ENCODE results near the gene TRAF2. TPM values are rescaled to one million over a fixed set of nuclear protein-coding genes. Genes with fewer than 3 reads are reported as not detected.

TRAF2 gene
- total RNA-seq, 2 donors from 2014 or later: 23.7 to 25.3 TPM

- ATAC-seq (no peak), DNase-seq (no peak)
- intact Hi-C loops (cut with DNase I, micrococcal nuclease): no loop called here
These were observed 40.7 kb upstream of the TRAF2 start for GRCh38 chr9:136845465-136846260.

GRCh38 chr9:136846376-136847087, 39.8 kb upstream of the TRAF2 start:
- DNase-seq: no peak
- ATAC-seq: no peak
- intact Hi-C loops (cut with DNase I, micrococcal nuclease): no loop called here

- DNase-seq (peak; percentile 78 to 84), ATAC-seq (peak; percentile 44)
- intact Hi-C loops (cut with DNase I, micrococcal nuclease): no loop called here
These were observed 39.1 kb upstream of the TRAF2 start for GRCh38 chr9:136847088-136847825.

- intact Hi-C loops (cut with DNase I, micrococcal nuclease): no loop called here
These were observed 38.4 kb upstream of the TRAF2 start for GRCh38 chr9:136847826-136848392.

GRCh38 chr9:136848393-136849037, 37.8 kb upstream of the TRAF2 start:
- ATAC-seq (peak; percentile 11), DNase-seq (peak; percentile 59 to 74)
- intact Hi-C loops (cut with DNase I, micrococcal nuclease): no loop called here

More at GRCh38 chr9:136847826-136848392, 38.4 kb upstream of the TRAF2 start:
- DNase-seq (peak; percentile 94 to 96), ATAC-seq (peak; percentile 56)

GRCh38 chr9:136849038-136849959, 37.0 kb upstream of the TRAF2 start, which contains the start of gene PHPT1:
Gene PHPT1, plus strand, starts transcription at chr9:136849409. Its CDS starts 22 bp downstream, at chr9:136849431.
- ATAC-seq: peak; percentile 63
- intact Hi-C loops (cut with DNase I, micrococcal nuclease): no loop called here
- peak; percentile 98 to 99 for DNase-seq

- no peak for ATAC-seq
- DNase-seq: peak; percentile 20 to 32
- intact Hi-C loops (cut with DNase I, micrococcal nuclease): no loop called here
These were observed 36.1 kb upstream of the TRAF2 start for GRCh38 chr9:136849960-136850865.

DNA sequence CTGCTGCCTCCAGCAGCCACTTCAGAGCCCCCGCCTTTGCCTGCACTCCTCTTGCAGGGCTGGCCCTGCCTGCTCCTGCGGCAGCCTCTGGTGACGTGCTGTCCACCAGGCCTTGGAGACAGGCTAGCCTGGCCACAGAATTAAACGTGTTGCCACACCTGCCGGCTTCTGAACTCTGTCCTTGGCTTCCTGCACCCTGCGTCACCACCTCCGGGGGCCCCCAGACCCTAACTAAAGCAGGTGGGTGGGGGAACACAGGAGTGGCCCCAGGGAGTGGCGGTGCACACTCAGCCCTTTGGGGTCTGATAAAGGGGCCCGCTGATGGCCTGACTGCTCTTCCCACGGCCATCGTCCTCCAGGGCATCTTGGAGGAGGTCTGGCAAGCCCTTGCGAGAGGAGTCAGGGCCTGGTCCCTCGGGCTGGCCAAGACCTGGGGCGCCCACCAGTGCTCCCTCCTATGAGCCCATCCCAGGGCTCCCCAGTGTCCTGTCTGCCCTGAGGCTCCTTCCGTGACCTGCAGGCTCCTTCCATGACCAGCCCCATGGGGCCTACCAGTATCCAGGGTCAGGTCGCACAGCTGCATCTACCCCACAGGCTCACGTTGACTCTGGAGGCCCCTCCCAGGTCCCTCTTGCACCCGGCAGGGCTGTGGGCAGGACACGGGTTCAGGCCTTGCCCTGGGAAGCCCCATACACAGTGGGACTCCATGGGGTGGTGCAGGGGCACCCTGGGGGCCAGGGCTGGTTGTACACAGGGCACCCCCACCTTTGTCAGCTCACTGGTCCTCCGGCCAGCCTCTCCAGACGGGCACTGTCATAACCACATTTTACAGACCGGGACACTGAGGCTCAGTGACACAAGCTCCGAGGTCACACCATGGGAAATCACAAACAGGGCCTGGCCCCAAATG, 35.2 kb upstream of the TRAF2 start:
- intact Hi-C loops (cut with DNase I, micrococcal nuclease): no loop called here
- ATAC-seq (no peak), DNase-seq (peak; percentile 18 to 25)

DNA sequence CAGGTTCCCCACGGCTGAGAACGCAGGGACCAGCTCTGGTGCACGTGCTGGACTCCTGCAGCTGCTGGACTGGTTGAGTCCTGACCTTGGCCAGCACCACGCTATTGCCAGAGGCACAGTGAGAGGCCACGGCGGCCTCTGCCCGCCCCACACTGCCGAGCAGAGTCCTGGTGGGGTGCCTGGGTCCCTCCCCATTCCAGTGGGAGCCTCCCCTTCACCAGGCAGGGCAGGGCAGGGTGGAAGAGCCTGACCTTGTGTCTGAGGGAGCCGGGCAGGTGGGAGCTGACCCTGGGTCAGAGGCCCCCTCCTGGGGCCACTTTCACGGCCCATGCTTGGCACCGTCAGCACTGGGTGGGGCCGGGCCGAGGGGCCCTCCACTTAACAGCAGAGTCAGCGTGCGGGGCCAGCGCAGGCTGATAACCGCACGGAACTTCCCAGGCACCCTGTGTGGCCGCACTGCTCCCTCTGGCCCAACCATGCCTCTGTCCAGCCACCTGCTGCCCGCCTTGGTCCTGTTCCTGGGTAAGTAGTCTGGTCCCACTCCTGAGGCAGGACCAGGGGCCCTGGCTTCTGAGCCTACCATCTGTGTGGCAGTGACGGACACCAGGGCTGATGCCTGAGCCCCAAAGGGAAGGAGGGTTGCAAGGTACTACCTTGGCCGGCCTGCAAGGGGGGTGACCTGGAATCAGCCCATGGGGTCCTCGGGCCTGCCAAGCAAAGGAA, 34.2 kb upstream of the TRAF2 start, which contains the start of gene MAMDC4:
Gene MAMDC4 (plus strand): TSS at position 406 of the 723 bp plus-strand sequence. CDS start 71 bp downstream, at position 477.
- ATAC-seq: no peak
- DNase-seq: peak; percentile 13 to 23
- intact Hi-C loops (cut with DNase I, micrococcal nuclease): no loop called here

GRCh38 chr9:136852664-136853595, 33.4 kb upstream of the TRAF2 start:
- intact Hi-C loops (cut with DNase I, micrococcal nuclease): no loop called here
- peak; percentile 9 to 25 for DNase-seq
- ATAC-seq: no peak

DNA sequence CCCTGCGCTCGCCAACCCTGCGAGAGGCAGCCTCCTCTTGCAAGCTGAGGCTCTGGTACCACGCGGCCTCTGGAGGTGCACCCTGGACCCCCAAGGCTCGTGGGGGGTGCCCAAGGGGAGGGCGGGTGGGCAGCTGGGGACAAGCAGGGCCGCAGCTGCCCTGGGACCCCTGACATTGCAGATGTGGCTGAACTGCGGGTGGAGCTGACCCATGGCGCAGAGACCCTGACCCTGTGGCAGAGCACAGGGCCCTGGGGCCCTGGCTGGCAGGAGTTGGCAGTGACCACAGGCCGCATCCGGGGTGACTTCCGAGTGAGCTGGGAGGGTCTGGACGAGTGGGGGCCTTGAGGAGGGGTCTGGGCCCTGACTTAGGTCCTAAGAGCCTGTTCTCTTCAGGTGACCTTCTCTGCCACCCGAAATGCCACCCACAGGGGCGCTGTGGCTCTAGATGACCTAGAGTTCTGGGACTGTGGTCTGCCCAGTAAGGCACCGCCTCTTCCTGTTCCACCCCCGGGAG, 32.7 kb upstream of the TRAF2 start:
- intact Hi-C loops (cut with DNase I, micrococcal nuclease): no loop called here
- DNase-seq: peak; percentile 24 to 27
- ATAC-seq: no peak

DNA sequence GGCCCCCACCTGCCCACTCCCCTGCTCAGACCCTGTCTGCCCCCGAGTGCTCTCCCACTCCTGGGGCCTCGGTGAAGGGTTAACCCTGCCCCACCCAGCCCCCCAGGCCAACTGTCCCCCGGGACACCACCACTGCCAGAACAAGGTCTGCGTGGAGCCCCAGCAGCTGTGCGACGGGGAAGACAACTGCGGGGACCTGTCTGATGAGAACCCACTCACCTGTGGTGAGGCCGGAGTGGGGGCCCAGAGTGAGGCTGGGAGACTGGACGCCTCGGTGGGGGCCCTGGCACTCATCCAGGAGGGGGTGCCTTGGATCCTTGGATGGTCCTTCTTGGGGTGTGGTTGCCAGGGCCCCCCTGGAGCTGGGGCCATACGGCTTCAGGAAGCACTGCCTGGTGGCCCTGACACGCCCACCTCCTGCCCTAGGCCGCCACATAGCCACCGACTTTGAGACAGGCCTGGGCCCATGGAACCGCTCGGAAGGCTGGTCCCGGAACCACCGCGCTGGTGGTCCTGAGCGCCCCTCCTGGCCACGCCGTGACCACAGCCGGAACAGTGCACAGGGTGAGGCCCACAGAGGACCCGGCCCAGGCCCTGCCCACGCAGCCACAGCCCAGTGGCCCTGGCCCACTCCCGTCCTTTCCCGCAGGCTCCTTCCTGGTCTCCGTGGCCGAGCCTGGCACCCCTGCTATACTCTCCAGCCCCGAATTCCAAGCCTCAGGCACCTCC, 32.0 kb upstream of the TRAF2 start:
- DNase-seq: peak; percentile 27 to 28
- intact Hi-C loops (cut with DNase I, micrococcal nuclease): no loop called here
- no peak for ATAC-seq
